GM18505 (cell line): ENCODE data around the gene ADGRD1.
"Not testable (repeated sequence)": the region's sequence is repeated elsewhere in the genome, so short reads cannot be mapped to it uniquely, and the experiment has no call there.

ENCODE experiments used
- ATAC-seq: cut with Tn5 transposase; IDR thresholded peaks from one replicate; pipeline ENCODE4 v1.9.1; 2021; ENCODE audit not compliant: unreplicated experiment
- POLR2A ChIP-seq: IDR thresholded peaks from 4 replicates; pipeline ENCODE4 v1.6.1; 2011; ENCODE audit warnings: borderline replicate concordance; ENCODE audit not compliant: insufficient read depth, insufficient read length; ENCODE audit errors: extremely low read depth

The ADGRD1 gene

GRCh38 chr12:130953771-130954543 is at the start of gene ADGRD1:
Gene ADGRD1, plus strand, starts transcription at chr12:130953907. Its CDS starts 559 bp downstream, at chr12:130954466.
- no peak for TF ChIP-seq POLR2A
- no peak for ATAC-seq

DNA sequence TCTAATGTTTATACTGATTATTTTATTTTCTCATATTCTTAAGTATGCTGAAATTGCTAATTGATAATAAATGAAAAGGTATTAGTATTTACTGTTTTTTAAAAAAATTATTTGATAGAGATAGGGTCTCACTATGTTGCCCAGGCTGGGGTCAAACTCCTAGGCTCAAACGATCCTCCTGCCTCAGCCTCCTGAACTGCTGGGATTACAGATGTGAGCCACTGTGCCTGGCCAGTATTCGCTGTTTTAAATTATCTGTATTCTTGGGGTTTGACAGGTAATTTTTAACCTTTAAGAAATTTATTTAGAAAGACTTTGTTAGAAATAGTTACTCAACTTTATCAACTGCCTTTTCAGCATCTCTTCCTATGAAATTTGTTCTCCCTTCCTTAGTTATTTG is 49.6 kb upstream of the ADGRD1 start:
- no peak for TF ChIP-seq POLR2A
- ATAC-seq, result no peak

GRCh38 chr12:130904936-130905455 is 48.7 kb upstream of the ADGRD1 start:
- ATAC-seq, result not testable (repeated sequence)

GRCh38 chr12:130909111-130909510 is 44.6 kb upstream of the ADGRD1 start:
- no peak for ATAC-seq
- TF ChIP-seq POLR2A, result no peak

DNA sequence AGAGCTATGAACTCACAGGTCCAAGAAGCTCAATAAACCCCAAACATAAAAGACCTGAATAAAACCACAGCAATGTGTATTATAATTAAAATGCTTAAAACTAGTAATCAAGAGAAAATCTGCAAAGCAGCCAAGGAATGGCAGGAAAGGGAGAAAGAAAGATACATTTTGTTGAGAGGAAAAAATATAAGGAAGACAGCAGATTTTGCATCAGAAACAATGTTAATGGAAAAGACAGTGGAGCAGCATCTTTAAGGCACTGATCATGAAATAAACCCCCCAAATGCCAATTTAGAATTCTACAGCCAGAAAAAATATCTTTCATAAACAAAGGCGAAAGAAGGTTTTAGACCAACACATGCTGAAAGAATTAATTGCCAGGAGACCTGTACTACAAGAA is 42.5 kb upstream of the ADGRD1 start:
- TF ChIP-seq POLR2A, result no peak
- ATAC-seq, result no peak

DNA sequence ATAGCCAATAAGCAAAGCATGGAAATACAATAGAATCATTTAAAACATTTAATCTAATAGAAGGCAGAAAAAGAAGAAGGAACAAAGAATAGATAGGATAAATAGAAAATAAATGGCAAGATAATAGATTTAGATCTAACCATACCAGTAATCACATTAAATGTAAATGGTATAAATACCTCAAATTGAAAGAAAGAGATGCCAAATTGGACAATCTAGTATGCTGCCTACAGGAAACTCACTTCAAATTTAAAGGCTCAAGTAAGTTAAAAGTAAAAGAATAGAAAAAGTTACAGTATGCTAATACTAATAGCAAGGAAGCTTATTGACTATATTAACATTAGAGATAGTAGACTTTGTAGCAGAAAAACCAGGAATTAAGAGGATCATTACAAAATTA is 41.8 kb upstream of the ADGRD1 start:
- no peak for ATAC-seq
- no peak for TF ChIP-seq POLR2A

DNA sequence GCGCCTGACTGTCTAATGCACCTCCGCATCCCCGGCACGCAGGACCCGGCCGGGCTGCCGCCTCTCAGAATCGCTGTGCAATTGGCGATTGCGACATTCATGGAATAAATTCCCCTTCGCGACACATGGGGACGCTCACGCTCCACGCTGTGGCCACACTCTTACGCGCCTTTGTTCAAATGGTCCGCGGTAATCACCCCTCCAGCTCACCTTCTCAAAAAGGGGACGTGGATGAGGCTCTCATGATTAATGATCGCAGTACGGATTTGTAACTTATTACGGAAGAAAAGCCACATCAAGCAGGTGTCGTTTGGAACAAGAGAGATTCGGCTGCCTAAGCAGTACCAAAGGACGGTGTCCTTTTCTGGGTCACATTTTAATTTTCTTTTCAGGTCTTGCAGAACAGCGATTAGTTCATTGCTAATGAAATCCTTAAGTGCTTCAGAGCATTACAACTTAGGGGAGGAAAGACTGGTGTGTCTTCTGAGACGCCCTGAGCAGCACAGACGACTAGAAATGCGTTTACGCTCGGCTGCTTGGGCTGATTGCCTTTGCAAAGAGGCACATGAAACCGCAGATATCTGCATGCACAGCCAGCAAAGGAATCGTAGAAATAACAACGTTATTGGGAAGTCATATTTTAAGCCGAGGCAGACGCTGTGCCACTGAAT is 37.3 kb upstream of the ADGRD1 start:
- no peak for TF ChIP-seq POLR2A
- no peak for ATAC-seq

GRCh38 chr12:130917607-130918006 is 36.1 kb upstream of the ADGRD1 start:
- TF ChIP-seq POLR2A, result no peak
- no peak for ATAC-seq

DNA sequence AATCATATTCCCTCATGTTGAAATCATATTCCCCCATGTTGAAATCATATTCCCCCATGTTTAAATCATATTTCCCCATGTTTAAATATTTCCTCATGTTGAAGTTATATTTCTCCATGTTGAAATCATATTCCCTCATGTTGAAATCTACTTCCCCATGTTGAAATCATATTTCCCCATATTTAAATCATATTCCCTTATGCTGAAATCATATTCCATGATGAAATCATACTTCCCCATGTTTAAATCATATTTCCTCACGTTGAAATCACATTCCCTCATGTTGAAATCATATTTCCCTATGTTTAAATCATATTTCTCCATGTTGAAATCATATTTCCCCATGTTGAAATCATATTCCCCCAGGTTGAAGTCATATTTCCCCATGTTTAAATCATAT is 34.6 kb upstream of the ADGRD1 start:
- no peak for TF ChIP-seq POLR2A
- ATAC-seq, result no peak

GRCh38 chr12:130920119-130920703 is 33.5 kb upstream of the ADGRD1 start:
- no peak for TF ChIP-seq POLR2A
- no peak for ATAC-seq

DNA sequence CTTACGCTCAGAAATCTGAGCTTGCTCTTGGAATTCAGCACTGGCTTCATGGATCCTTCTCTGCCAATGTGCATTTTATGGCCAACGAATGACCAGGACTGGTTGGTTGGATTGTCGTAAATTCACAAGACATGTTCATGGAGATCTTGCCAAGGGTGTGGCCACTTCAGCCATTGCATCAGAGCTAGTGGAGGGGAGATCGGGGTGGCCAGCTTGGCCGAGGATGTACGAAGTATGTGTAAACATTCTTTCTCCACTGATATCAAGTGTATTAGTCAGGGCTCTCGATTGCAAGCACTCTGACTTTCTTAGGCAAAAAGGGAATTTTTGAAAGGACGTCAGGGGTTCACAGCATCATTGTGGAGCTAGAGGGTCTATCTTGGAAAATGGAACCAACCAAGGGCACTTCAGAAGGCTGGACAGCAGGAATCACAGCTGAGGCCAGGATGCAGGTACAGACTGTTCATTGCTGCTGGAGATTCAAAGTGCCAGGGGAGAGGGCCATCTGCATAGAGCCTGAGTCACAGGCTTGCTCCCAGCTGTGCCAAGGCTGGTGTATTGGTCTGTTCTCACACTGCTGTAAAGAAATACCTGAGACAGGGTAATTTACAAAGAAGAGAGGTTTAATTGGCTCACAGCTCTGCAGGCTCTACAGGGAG is 32.9 kb upstream of the ADGRD1 start:
- TF ChIP-seq POLR2A, result no peak
- ATAC-seq, result no peak

GRCh38 chr12:130922511-130922953 is 31.2 kb upstream of the ADGRD1 start:
- TF ChIP-seq POLR2A, result no peak
- no peak for ATAC-seq

GRCh38 chr12:130924966-130925665 is 28.6 kb upstream of the ADGRD1 start:
- no peak for TF ChIP-seq POLR2A
- ATAC-seq, result no peak

DNA sequence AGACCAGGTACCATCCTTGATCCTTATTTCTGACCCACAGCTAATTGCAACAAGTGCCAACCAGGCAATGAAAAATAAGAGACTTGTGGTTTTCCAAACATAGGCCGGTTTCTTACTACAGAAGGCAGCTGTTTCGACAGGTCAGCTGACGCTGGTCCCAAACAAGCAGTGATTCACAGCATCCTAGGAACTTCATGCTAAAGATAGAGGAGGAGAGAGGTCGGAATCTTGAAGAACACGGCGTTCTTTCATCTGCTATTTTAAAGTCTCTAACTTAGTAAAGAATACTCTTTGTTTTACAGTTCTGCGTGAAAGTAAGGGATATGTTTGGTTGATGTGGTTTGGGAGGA is 28.1 kb upstream of the ADGRD1 start:
- no peak for ATAC-seq
- no peak for TF ChIP-seq POLR2A

- TF ChIP-seq POLR2A, result no peak
- ATAC-seq, result no peak
These were observed 24.3 kb upstream of the ADGRD1 start for GRCh38 chr12:130929363-130929762.
